SK-N-SH treated with all-trans-retinoic acid at 6 μM for 48 hours (cell line): ENCODE results near the gene KLHL17.

Experiments
- BACH2 ChIP-seq: fragments of 250-450 bp; sonication (Bioruptor Pico); IDR thresholded peaks from 2 replicates; pipeline ENCODE4 v1.9.0; 2021; ENCODE audit warnings: mild to moderate bottlenecking, borderline replicate concordance
- ESRRG ChIP-seq: fragments of 250-450 bp; sonication (Bioruptor Pico); IDR thresholded peaks from 2 replicates; pipeline ENCODE4 v1.6.1; 2021; ENCODE audit warnings: mild to moderate bottlenecking
- RARB ChIP-seq: fragments of 250-450 bp; sonication (Bioruptor Pico); IDR thresholded peaks from 2 replicates; pipeline ENCODE4 v1.8.0; 2021; ENCODE audit warnings: mild to moderate bottlenecking, moderate library complexity
- TCF4 ChIP-seq: fragments of 250-450 bp; sonication (Bioruptor Pico); IDR thresholded peaks from 2 replicates; pipeline ENCODE4 v1.8.0; 2021; ENCODE audit warnings: mild to moderate bottlenecking, moderate library complexity, borderline replicate concordance
- TOX ChIP-seq: fragments of 250-450 bp; sonication (Bioruptor Pico); IDR thresholded peaks from 2 replicates; pipeline ENCODE4 v1.8.0; 2021; ENCODE audit warnings: mild to moderate bottlenecking, moderate library complexity, borderline replicate concordance
- ZFP3 ChIP-seq: fragments of 250-450 bp; sonication (Bioruptor Pico); IDR thresholded peaks from 2 replicates; pipeline ENCODE4 v1.5.0; 2020; ENCODE audit warnings: mild to moderate bottlenecking, moderate library complexity
- ZNF8 ChIP-seq: fragments of 450-650 bp; formaldehyde crosslinking; IDR thresholded peaks from 2 replicates; pipeline ENCODE4 v1.5.0; 2020; ENCODE audit warnings: mild to moderate bottlenecking, moderate library complexity
- TF ChIP-seq, protein P1 (sequence below): fragments of 250-450 bp; sonication (Bioruptor Pico); IDR thresholded peaks from 2 replicates; pipeline ENCODE4 v1.8.0; 2020; ENCODE audit warnings: mild to moderate bottlenecking, moderate library complexity, borderline replicate concordance
- TF ChIP-seq, protein P2 (sequence below): fragments of 250-450 bp; sonication (Bioruptor Pico); IDR thresholded peaks from 2 replicates; pipeline ENCODE4 v1.5.1; 2020; ENCODE audit warnings: low read depth, mild to moderate bottlenecking, moderate library complexity
- TF ChIP-seq, protein P3 (sequence below): fragments of 250-450 bp; sonication (Bioruptor Pico); IDR thresholded peaks from 2 replicates; pipeline ENCODE4 v1.8.0; 2021; ENCODE audit warnings: low read depth, mild to moderate bottlenecking, moderate library complexity, borderline replicate concordance

DNA sequence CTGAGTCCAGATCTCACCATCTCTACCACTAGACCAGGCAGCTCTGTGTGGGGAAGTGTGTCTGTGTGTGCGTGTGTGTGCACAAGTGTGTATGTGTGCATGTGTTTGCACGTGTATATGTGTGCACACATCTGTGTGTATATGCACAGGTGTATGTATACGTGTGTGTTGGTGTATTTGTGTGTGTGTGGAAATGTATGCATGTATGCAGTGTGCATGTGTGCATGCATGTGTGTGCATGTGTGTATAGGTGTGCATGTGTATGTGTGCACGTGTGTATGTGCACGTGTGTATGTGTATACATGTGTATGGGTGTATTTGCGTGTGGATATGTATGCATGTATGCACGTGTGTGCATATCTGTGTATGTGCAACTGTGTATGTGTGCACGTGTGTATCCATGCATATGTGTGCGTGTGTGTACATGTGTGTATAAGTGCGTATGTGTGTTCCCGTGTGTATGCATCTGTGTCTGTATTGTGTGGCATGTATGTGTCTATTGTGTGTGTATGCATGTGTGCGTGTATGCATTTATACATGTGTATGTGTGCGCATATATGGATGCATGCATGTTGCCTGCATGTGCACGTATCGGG, 9.0 kb downstream of the KLHL17 start:
- TF ChIP-seq, protein P1, sequence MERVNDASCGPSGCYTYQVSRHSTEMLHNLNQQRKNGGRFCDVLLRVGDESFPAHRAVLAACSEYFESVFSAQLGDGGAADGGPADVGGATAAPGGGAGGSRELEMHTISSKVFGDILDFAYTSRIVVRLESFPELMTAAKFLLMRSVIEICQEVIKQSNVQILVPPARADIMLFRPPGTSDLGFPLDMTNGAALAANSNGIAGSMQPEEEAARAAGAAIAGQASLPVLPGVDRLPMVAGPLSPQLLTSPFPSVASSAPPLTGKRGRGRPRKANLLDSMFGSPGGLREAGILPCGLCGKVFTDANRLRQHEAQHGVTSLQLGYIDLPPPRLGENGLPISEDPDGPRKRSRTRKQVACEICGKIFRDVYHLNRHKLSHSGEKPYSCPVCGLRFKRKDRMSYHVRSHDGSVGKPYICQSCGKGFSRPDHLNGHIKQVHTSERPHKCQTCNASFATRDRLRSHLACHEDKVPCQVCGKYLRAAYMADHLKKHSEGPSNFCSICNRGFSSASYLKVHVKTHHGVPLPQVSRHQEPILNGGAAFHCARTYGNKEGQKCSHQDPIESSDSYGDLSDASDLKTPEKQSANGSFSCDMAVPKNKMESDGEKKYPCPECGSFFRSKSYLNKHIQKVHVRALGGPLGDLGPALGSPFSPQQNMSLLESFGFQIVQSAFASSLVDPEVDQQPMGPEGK (CRISPR knock-in tag), result no peak
- TF ChIP-seq, protein P2, sequence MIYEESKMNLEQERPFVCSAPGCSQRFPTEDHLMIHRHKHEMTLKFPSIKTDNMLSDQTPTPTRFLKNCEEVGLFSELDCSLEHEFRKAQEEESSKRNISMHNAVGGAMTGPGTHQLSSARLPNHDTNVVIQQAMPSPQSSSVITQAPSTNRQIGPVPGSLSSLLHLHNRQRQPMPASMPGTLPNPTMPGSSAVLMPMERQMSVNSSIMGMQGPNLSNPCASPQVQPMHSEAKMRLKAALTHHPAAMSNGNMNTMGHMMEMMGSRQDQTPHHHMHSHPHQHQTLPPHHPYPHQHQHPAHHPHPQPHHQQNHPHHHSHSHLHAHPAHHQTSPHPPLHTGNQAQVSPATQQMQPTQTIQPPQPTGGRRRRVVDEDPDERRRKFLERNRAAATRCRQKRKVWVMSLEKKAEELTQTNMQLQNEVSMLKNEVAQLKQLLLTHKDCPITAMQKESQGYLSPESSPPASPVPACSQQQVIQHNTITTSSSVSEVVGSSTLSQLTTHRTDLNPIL (CRISPR knock-in tag), result no peak
- TF ChIP-seq ESRRG (CRISPR knock-in tag), result no peak
- no peak for TF ChIP-seq ZFP3
- no peak for TF ChIP-seq TCF4 (CRISPR knock-in tag)
- TF ChIP-seq, protein P3, sequence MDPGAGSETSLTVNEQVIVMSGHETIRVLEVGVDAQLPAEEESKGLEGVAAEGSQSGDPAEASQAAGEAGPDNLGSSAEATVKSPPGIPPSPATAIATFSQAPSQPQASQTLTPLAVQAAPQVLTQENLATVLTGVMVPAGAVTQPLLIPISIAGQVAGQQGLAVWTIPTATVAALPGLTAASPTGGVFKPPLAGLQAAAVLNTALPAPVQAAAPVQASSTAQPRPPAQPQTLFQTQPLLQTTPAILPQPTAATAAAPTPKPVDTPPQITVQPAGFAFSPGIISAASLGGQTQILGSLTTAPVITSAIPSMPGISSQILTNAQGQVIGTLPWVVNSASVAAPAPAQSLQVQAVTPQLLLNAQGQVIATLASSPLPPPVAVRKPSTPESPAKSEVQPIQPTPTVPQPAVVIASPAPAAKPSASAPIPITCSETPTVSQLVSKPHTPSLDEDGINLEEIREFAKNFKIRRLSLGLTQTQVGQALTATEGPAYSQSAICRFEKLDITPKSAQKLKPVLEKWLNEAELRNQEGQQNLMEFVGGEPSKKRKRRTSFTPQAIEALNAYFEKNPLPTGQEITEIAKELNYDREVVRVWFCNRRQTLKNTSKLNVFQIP (CRISPR knock-in tag), result no peak
- no peak for TF ChIP-seq BACH2 (CRISPR knock-in tag)
- TF ChIP-seq RARB (CRISPR knock-in tag), result no peak
- no peak for TF ChIP-seq ZNF8 (CRISPR knock-in tag)
- no peak for TF ChIP-seq TOX (CRISPR knock-in tag)
